Activated CD4-positive, alpha-beta T cell treated with anti-CD3 and anti-CD28 coated beads, Interleukin-2, amount 50 U/mL, for 48 hours (primary cell): ENCODE data around the gene ACSM3.
"Not testable (repeated sequence)": the region's sequence is repeated elsewhere in the genome, so short reads cannot be mapped to it uniquely, and the experiment has no call there.

ENCODE experiments used
- DNase-seq, 2 experiments: peaks; one replicate each; pipeline ENCODE4 v3.0.0-alpha.2; 2020

ACSM3 gene

DNA sequence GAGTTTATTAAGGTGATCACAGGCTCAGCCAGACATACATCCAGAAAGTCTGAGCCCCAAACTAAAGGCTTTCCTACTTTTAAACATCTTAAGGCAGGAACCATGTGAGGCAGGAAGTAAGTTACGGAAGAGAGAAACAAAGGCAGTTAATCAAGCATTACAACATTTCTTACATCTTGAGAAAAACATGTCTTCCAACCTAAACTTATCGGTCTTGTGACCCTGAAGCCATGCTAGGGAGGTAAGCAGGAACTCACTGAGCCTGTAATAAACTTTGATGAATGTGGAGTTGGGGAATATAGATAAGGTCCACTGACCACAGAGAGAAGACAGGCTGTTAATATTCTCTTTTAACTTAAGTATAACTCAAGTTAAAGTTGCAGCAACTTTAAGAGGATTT is 3.5 kb upstream of the ACSM3 start:
- no peak for DNase-seq

DNA sequence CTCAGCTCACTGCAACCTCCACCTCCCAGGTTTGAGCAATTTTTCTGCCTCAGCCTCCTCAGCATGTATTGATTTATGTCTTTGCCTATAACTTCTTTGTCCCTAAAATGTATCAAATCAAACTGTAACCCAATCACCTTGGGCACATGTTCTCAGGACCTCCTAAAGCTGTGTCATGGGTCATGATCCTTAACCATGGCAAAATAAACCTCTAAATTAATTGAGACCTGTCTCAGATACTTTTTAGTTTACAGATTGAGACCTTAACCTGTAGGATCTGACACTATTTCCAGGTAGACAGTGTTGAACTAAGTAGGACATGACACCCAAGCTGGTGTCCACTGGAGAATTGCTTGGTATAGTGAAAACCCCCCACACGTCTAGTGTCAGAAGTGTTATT is 2.6 kb upstream of the ACSM3 start:
- no peak for DNase-seq

DNA sequence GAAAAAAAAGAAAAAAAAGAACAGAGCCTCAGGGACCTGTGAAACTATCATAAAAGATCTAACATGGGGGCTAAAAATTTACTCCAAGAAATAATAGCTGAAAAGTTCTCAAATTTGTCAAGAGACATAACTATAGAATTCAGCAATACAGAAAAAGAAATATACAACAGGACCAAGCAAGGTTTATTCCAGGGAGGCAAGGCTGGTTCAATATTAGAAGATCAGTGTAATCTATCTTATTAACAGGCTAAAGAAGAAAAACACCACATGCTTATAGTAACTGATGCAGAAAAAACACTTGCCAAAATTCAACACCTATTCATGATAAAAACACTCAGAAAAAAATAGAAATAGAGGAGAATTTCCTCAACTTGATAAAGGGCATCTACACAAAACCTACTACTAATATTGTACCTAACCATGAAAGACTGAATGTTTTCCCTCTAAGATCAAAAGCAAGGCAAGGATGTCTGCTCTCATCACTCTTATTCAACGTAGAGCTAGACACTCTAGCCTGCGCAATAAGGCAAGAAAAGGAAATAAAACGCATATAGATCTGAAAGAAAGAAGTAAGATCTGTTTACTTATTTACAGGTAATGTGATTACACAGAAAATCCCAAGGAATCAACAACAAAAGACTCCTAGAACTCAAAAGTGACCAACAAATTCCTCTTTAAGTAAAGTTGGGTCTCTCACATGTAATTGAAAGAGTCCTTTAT is 1.2 kb upstream of the ACSM3 start:
- DNase-seq = no peak

DNA sequence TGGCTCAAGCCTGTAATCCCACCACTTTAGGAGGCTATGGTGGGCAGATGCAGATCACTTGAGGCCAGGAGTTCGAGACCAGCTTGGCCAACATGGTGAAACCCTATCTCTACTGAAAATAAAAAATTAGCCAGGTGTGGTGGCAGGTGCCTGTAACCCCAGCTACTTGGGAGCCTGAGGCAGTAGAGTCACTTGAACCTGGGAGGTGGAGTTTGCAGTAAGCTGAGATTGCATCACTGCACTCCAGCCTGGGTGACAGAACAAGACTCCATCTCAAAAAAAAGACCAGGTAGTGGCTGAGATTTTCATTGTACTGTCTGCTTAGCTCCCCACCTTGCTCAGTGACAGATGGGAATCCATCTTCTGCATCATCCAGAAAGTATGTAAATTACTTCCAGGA is 634 bp downstream of the ACSM3 start:
- not testable (repeated sequence) for DNase-seq

DNA sequence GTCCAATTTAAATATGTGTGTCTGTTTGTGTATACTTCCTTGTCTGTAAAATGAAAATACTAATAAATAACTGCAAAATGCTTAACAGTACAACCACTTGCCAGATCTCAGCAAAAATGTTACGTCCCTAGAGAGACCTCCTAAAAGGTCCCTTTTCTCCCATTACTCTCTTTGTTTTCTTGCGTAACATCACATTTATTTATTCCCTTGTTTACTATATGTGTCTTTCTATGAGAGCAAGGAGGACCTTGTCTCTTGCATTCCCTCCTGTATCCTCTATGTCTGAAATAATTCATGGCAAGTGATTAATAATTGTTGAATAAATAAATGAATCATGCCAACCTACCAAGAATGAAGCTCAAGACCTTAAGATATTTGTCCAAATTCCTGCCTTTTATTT is 1.9 kb downstream of the ACSM3 start:
- DNase-seq = no peak

- no peak for DNase-seq
Observed at GRCh38 chr16:20766294-20766693, 2.5 kb downstream of the ACSM3 start.

GRCh38 chr16:20767577-20767976 is 3.8 kb downstream of the ACSM3 start:
- DNase-seq = no peak

DNA sequence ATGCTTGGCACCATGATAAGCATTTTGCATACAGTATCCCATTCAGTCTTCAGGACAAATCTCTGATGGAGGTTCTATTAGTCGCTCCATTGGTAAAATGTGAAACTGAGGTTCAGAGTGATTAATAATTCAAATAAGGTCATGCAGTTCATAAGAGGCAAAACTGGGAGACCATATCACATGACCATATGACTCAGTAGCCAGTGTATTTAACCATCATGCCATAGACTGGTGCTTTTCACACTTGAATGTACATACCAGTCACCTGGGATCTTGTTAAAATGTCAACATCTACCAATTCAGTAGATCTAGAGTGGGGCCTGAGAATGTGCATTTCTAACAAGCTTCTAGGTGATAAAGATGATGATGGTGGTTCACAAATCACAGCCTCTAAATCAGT is 4.3 kb downstream of the ACSM3 start:
- no peak for DNase-seq

DNA sequence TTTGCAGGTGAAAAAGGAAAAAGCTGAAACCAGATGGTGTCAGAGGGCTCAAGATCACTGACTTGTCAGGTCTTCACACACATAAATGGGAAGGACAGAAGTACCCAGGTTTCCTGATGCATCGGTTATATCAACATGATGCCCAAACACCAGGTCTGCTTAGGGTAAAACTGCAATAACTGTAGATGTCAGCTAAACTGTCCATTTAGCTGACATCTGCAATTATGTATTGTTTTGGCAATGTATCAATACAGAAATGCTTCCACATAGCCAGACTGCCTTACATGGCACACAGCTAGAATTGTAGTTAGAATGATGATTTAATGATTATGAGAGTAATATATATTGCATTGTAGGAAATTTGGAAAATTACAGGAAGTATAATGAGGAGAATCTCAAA is 5.0 kb downstream of the ACSM3 start:
- no peak for DNase-seq

GRCh38 chr16:20773679-20774078 is 9.9 kb downstream of the ACSM3 start:
- DNase-seq = no peak

- DNase-seq = peak; percentile 75 to 80
Observed at GRCh38 chr16:20774703-20775362, 11.0 kb downstream of the ACSM3 start.

- DNase-seq = no peak
Observed at GRCh38 chr16:20781697-20782096, 17.9 kb downstream of the ACSM3 start.

DNA sequence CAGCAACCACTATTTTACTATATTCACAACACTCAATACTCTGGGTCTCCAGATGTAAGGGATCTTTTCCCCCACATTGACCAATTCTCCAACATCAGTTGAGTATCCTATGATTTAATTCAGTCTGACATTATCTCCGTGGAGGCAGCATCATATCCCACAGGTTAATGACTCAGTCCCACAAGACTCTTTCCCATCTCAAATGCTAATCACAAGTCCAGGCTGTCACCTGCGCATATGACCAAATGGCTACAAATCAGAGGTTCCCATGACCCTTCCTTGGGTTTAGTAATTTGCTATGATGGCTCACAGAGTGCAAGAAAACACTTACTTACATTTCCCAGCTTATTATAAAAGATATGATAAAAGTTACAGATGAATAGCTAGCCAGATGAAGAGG is 18.7 kb downstream of the ACSM3 start:
- no peak for DNase-seq

GRCh38 chr16:20784204-20784603 is 20.4 kb downstream of the ACSM3 start:
- DNase-seq = no peak

- no peak for DNase-seq
Observed at GRCh38 chr16:20789130-20789529, 25.3 kb downstream of the ACSM3 start.

GRCh38 chr16:20791923-20792612 is 28.3 kb downstream of the ACSM3 start:
- no peak for DNase-seq

DNA sequence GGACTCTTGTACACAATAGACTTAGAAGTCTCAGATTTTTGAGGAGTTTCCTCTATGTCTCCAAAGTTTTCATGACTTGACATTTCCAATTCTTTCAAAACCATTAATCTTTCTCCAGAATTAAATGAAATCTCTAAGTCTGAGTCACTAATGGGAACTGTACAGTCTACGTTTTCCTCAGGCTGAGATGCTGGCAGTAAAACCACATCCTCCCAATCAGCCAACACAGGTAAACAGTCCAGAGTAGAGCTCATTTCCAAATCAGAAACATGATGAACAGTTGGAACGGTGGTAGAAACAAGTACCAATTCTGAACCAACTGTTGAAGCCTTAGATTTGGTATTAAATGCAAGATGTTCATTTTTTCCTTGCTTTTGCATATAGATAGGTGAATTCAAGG is 34.5 kb downstream of the ACSM3 start:
- DNase-seq = no peak

- no peak for DNase-seq
Observed at GRCh38 chr16:20799599-20799998, 35.8 kb downstream of the ACSM3 start.

DNA sequence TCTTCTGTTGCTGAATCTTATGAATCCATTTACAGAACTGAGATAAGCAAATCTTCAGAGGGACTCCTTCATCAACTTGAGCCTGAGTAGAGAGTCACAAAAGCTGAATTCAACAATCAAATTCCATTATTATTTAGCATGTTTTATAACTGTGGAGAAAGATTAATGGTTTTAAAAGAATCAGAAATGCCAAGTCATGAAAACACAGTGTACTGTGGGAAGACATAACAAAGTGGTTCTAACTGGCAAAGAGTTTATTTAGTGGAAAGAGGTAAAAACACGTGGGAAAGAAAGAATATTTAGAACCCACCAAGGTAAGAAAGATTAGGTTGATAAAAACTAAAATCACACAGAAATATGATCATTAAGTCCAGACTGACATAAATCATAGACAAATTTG is 37.5 kb downstream of the ACSM3 start:
- no peak for DNase-seq

GRCh38 chr16:20803192-20803560 is 39.4 kb downstream of the ACSM3 start:
- no peak for DNase-seq

DNA sequence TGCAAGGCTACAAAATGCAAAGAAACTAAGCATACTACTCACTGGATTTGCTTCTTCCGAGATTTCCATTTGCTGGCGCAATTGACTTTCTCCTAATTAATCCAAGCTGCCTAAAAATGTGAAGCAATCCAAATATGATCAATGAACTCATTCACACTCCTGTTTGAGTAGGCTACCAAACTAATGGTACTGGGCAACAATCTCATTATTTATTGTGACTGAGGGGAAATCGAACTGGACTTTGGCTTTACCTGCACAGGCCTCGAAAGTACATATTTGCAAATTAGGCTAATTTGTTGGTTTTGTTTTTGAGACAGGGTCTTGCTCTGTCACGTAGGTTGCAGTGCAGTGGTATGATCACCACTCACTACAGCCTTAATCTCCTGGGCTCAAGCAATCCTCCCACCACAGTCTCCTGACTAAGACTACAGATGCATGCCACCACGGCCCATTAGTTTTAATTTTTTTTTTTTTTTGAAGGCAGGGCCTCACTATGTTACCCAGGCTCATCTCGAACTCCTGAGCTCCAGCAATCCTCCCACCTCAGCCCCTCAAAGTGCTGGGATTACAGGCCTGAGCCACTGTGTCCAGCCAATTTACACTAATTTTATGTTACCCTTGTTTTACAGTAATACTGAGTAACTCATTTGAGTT is 39.9 kb downstream of the ACSM3 start:
- no peak for DNase-seq

DNA sequence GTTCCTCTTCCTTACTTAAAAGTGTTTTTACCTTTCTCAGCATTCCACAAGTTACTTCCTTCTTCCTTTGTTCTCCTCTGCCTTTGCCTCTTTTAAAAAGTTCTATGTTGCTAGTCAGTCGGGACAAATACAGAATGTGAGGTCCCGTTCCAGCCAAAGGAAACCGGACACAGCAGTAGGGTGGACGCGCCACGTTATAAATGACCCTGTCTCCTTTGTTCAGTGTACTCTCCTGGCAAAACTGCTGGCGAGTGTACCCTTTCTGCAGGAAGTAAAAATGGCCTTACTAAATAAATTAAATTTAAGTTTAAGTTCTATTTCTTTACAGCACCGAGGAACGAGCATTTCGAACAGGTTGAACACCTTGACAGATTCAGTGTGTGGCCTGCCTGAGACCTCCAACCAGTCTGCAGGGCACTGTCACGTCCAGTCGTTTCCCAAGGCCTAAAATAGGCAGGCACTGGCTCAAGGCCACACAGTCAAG is 41.9 kb downstream of the ACSM3 start:
- DNase-seq = not testable (repeated sequence)
